D721Med (cell line): ENCODE results near the gene CHST11.
"Not testable (repeated sequence)": the region's sequence is repeated elsewhere in the genome, so short reads cannot be mapped to it uniquely, and the experiment has no call there.

Experiments
- DNase-seq: peaks from one replicate; pipeline ENCODE4 v3.0.0; 2011; ENCODE audit warnings: low spot score; ENCODE audit not compliant: insufficient read length
- FAIRE-seq: peaks from 2 replicates; lab custom pipeline; 2011; peaks lifted over from hg19 to GRCh38; lab: Jason Lieb, UNC
- TF ChIP-seq, protein P1 (sequence below): IDR thresholded peaks from 2 replicates; pipeline ENCODE4 v1.5.1; 2012; ENCODE audit warnings: mild to moderate bottlenecking, control low read depth; ENCODE audit not compliant: insufficient read depth; ENCODE audit errors: missing control alignments

CHST11 gene

DNA sequence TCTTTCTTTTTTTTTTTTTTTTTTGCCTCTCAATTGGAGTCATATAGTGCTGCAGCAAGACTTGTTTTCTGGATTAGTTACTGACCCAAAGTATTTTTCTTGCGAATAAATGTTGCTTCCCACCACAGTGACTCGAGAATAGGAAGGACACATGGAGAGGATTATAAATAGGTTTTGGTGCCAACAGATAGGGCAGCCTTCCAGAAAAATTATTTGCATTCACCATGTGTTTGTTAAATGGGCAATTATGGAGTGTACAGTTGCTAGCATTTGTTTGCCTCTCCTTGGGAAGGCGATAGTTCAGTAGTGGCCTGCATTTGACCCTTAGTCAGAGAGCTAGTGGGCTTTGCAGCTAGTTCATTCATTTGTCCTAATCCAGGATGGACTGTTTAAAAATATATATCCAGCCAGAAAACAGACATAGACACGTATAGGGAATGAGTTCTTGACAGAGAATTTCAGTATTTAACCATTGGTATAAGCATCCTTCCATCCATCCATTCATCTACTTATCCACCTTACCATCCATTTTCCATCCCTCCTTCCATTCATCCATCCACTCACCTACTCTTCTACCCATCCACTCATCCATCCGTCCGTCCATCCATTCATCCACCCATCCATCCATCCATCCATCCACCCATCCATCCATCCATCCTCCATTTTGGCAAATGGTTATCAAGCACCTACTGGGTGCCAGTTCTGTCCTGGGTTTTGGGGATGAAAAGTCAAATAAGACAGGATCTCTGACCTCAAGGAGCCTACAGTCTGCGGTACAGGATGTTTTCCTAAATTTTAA is 67.5 kb downstream of the CHST11 start:
- TF ChIP-seq, protein P1, sequence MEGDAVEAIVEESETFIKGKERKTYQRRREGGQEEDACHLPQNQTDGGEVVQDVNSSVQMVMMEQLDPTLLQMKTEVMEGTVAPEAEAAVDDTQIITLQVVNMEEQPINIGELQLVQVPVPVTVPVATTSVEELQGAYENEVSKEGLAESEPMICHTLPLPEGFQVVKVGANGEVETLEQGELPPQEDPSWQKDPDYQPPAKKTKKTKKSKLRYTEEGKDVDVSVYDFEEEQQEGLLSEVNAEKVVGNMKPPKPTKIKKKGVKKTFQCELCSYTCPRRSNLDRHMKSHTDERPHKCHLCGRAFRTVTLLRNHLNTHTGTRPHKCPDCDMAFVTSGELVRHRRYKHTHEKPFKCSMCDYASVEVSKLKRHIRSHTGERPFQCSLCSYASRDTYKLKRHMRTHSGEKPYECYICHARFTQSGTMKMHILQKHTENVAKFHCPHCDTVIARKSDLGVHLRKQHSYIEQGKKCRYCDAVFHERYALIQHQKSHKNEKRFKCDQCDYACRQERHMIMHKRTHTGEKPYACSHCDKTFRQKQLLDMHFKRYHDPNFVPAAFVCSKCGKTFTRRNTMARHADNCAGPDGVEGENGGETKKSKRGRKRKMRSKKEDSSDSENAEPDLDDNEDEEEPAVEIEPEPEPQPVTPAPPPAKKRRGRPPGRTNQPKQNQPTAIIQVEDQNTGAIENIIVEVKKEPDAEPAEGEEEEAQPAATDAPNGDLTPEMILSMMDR: no peak
- no peak for FAIRE-seq
- DNase-seq: no peak

DNA sequence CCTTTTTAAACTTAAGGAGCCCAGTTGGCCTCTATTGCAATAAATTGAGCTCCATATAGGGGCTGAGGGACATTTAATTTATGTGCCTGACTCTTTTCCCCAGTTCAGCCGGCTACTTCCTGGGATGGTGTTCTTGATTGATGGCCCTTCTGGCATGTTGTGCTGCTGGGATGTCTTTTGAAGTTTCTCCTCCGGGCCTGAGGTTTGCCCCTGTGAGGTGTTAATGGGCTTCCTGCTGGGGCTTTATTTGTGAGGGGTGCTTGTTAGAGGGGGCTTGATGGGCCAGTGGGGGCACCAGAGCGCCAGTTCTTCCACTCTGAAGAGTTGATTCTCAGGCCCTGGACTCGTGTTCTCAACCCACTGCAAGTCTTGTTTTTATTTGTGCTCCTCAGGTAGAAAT is 69.6 kb downstream of the CHST11 start:
- TF ChIP-seq, protein P1: no peak
- FAIRE-seq (no peak), DNase-seq (no peak)

DNA sequence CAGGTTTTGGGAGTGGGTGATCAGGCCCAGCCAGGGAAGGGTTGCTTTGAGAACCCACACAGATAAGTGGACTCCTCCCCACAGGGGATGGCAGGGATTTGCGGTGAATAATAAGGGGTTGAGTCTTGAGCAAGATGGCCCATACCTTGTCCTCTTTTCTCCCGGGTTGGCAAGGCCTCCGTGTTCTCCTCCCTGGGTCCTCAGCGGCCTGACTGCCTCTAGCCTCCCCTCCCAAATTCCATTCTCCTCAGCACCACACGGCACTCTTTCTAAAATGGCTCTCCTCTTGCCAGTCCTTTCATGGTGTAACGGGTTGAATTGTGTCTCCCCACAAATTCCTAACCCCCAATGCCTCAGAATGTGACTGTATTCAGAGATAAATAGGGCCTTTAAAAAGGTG is 70.0 kb downstream of the CHST11 start:
- FAIRE-seq (no peak), DNase-seq (no peak)
- TF ChIP-seq, protein P1: no peak

DNA sequence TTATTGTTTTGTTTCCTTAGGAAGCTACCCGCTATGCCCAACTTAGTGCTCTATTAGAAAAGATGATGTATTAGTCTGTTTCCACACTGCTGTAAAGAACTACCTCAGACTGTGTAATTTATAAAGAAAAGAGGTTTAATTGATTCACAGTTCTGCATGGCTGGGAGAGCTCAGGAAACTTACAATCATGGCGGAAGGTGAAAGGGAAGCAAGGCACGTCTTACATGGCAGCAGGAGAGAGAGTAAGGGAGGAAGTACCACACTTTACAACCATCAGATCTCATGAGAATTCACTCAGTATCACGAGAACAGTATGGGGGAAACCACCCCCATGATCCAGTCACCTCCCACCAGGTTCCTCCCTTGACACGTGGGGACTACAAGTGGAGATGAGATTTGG is 70.9 kb downstream of the CHST11 start:
- not testable (repeated sequence) for FAIRE-seq

DNA sequence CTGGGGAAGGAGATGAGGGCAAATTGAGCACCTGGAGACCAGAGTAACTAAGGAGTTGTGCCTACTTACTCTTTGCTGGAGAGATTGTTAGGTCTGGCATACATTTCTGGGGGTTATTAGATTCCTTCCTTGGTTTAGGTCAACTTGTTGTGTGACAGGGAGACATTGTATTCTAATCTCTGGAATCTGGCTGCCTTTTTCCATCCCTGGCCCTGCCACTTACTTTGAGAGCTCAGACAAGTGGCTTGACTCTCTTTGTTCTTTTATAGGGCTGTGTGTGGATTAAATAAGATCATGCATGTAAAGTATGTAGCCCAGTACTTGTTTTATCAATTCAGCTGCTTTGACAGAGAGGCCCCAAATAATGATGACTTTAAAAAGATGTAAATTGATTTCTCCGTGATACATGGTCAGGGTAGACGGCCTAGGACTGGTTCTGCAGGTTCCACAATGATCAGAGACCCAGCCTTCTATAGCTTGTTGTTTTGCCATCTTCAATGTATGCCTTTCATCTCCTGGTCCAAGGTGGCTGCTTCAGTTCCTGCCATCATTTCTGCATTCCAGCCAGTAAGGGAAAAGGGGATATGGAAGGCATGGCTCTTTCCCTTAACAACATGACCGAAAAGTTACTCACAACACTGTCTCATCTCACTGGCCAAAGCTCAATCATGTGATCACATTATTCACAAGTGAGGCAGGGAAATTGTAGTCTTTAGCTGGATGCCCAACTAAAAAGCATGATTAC is 72.6 kb downstream of the CHST11 start:
- FAIRE-seq: no peak

More for the DNA sequence above, 70.9 kb downstream of the CHST11 start:
- not testable (repeated sequence) for DNase-seq

DNA sequence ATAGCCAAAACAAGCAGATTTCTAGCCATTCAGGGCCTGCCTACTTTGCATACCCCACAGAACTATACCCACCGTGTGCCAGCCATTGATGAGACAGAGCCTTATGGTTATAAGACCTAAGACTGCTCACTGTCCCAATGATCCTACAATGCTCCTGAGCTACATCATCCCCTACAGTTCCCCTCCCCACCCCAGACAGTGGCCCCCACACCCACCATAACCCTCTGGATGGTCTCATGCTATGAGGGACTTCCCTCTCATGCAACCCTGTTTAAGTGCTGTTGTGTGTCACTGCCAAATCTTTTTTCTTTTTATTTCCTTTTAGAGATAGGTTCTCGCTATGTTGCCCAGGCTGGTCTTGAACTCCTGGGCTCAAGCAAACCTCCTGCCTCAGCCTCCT is 75.9 kb downstream of the CHST11 start:
- DNase-seq (no peak), FAIRE-seq (no peak)
- TF ChIP-seq, protein P1: no peak

More for the DNA sequence above, 72.6 kb downstream of the CHST11 start:
- TF ChIP-seq, protein P1: no peak
- DNase-seq: no peak

DNA sequence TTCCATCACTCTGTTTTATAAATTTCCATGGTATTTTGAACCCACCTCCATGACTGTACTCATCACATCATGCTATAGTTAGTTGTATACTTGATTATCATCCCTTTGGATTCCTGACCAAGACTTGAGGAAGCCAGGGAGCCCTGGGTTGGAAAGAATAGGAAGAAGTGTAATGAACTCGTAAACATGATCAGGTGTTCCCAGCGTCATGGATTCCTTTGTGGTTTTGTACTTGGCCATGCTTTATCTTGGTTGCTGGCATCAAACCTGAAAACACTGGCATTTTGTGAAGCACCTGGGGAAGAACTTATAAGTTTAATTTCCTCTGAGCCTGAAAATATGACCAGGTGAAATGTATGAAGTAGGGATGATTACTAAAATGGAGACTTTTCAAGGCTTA is 76.4 kb downstream of the CHST11 start:
- DNase-seq: no peak
- TF ChIP-seq, protein P1: no peak
- FAIRE-seq: no peak
